Retinal pigment epithelial cell (primary cell): Measurements from ENCODE around the gene SBF1.

ENCODE experiments used
- DNase-seq: peaks from one replicate; pipeline ENCODE4 v3.0.0-alpha.2; 2010; ENCODE audit warnings: low read depth
- H3K4me3 ChIP-seq: 2 replicates; pipeline ENCODE4 v1.5.1; 2011; ENCODE audit warnings: mild to moderate bottlenecking, low read length, control low read depth, moderate library complexity
- TF ChIP-seq, protein P1 (sequence below): conservative IDR thresholded peaks from 2 replicates; pipeline ENCODE4 v1.5.1; 2011; ENCODE audit warnings: low read depth, low read length, control low read depth, inconsistent platforms

The SBF1 gene

DNA sequence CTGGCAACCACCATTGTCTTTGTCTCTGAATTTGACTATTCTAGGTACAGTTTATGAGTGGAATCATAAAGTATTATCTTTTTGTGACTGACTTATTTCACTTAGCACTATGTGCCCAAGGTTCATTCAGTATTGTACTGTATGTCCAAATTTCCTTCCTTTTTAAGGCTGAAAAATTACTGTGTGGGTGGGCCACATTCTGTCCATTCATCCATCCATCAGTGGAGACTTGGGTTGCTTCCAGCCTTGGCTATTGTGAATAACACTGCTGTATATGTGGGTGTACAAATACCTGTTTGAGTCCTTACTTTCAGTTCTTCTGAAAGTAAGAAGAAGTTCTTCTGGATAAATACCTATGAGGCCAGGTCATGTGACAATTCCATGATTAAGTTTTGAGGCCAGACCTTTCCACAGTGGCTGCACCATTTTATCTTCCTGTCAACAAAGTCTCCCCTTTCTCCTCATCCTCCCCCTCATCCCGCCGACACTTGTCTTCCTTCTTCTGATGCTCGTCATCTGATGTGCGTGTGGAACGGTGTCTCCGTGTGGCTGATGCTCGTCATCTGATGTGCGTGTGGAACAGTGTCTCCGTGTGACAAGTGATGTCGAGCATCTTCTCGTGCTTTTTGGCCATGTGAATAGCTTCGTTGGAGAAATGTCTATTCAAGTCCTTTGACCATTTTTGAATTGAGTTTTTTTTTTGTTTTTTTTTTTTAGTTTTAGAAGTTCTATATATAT, 49.5 kb downstream of the SBF1 start:
- DNase-seq = no peak
- H3K4me3 ChIP-seq = no peak overlapping the region
- TF ChIP-seq, protein P1, sequence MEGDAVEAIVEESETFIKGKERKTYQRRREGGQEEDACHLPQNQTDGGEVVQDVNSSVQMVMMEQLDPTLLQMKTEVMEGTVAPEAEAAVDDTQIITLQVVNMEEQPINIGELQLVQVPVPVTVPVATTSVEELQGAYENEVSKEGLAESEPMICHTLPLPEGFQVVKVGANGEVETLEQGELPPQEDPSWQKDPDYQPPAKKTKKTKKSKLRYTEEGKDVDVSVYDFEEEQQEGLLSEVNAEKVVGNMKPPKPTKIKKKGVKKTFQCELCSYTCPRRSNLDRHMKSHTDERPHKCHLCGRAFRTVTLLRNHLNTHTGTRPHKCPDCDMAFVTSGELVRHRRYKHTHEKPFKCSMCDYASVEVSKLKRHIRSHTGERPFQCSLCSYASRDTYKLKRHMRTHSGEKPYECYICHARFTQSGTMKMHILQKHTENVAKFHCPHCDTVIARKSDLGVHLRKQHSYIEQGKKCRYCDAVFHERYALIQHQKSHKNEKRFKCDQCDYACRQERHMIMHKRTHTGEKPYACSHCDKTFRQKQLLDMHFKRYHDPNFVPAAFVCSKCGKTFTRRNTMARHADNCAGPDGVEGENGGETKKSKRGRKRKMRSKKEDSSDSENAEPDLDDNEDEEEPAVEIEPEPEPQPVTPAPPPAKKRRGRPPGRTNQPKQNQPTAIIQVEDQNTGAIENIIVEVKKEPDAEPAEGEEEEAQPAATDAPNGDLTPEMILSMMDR = no peak

DNA sequence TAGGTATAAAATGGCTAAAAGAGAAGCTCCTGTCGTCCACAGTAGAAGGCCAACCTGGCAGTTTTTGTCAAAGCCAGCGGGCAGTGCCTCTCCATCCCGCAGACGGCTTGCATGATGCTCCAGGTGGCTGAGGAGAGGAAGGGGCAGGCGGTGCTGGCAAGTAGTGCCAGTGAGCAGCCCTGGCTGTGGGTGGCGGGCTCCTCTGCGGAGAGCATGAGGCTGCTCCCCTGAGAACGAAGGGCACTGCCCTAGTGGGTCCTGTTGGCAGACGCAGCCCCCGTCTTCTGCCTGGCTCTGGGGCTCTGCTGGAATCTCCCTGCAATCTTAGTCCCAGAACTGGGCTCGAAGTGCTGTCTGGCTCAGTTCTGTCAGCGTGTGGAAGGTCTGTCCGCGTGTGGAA, 50.9 kb downstream of the SBF1 start:
- no peak overlapping the region for H3K4me3 ChIP-seq
- TF ChIP-seq, protein P1 = no peak
- no peak for DNase-seq

DNA sequence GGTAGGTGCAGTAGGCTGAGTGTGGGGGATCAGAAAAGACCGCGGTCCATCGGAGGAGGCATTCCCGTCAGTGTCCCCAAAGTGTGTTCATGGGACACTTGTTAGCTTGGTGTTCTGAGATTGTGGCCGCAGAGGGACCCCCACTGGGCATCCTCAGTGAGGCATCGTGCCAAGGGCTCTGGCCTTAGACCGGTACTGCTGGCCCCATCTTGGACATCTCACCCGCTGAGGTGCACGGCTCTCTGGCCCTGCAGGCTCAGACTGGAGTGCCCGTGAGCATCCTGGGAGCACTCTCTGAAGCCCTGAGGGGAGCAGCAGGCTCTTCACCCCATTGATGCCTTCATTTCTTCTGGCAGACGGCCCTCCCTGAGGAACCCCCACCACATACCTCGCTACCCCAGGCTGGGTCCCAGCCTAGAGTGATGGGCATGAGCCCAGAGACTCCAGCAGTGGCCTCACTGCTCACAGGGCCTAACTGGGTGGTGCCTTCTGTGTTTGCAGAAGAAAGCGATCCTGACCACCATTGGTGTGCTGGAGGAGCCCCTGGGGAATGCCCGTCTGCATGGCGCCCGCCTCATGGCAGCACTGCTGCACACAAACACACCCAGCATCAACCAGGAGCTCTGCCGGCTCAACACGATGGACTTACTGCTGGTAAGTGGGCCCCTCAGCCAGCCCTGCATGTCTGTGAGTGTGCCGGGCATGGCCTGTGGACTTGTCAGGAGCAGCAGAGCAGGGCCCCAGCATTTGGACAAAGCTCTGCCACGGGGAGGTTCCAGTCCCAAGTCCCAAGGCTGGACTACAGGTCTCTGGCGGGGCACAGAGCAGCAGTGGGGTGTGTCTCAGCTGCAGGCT, 51.6 kb downstream of the SBF1 start:
- no peak overlapping the region for H3K4me3 ChIP-seq
- no peak for DNase-seq
- TF ChIP-seq, protein P1 = no peak

DNA sequence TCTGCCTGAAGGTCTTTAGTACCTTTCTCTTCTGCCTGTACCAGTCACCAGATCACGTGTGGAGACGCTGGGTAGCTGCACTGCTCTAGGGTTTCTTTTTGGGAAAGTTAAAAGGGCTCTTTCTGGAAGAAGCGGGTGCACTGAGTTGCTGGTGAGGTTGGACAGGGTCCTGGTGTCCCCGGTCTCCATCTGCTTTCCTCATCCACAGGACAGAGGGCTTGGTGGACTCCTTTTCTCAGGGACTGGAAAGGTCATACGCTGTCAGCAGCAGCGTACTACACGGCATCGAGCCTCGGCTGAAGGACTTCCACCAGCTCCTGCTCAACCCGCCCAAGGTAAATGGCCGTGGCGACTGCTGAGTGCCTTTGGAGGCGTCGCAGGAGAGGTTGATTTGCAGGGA, 52.8 kb downstream of the SBF1 start:
- no peak overlapping the region for H3K4me3 ChIP-seq
- TF ChIP-seq, protein P1 = no peak
- no peak for DNase-seq

DNA sequence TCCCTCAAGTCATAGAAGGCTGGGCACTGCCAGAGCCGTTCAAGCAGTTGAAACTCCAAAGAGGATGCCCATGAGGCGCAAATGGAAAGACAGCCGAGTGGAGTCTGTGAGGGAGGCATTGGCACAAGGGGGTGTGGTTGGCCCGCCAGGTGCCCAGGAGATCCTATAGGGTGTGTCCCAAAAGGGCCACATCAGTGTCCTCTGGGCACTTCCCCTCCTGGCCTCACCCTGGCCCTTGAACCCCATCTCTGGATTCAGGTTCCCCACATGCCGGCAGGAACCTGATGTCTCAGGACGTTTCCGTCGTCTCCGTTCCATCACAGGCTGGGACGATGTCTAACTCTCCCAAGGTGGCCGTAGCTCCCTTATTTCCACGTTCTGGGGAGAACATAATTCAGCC, 54.3 kb downstream of the SBF1 start:
- no peak overlapping the region for H3K4me3 ChIP-seq
- DNase-seq = no peak
- TF ChIP-seq, protein P1 = no peak

DNA sequence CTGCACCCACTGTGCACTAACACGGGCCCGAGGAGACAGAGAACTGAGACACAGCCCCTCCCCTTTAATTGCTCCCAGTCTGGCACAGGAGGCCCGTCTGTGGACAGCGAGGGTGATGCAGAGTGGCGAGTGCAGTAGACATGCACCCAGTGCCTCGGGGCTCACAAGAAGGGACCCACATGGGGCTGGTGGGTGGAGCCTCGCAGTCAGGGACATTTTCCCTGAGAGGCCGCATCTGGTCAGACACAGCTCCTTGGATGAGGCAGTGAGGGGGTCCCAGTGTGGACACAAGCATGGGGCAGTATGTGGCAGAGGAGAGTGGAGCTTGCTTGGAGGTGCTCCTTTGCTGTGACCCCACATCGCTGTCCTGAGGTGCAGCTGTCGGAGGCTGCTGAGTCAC, 54.8 kb downstream of the SBF1 start:
- TF ChIP-seq, protein P1 = no peak
- no peak overlapping the region for H3K4me3 ChIP-seq
- DNase-seq = no peak
